ENCODE results near the gene MBD6.

GRCh38 chr12:57541001-57541400, 18.4 kb downstream of the MBD6 start:
- TF ChIP-seq NFIC (IDR thresholded peaks at IDR 0.05) = no peak
- no peak for TF ChIP-seq CEBPB (IDR thresholded peaks at IDR 0.05)
- TF ChIP-seq EP300 (IDR thresholded peaks at IDR 0.05; ENCODE audit: borderline replicate concordance) = no peak
- no peak for TF ChIP-seq REST (IDR thresholded peaks at IDR 0.05; ENCODE audit: low read depth)
- TF ChIP-seq RAD21 (IDR thresholded peaks at IDR 0.05; ENCODE audit: low read depth) = no peak
- TF ChIP-seq FOXM1 (IDR thresholded peaks at IDR 0.05; ENCODE audit: borderline replicate concordance, low read depth) = no peak
- TF ChIP-seq TAF1 (IDR thresholded peaks at IDR 0.05; ENCODE audit: low read depth) = no peak
- no peak for TF ChIP-seq TEAD4 (IDR thresholded peaks at IDR 0.05)
